ENCODE data around the gene C2CD4D. TPM values are rescaled to one million over a fixed set of nuclear protein-coding genes. Genes with fewer than 3 reads are reported as not detected.
"Not testable (repeated sequence)": the region's sequence is repeated elsewhere in the genome, so short reads cannot be mapped to it uniquely, and the experiment has no call there.

C2CD4D gene
- total RNA-seq, 1 donor from 2014 or later = 0.16 TPM

DNA sequence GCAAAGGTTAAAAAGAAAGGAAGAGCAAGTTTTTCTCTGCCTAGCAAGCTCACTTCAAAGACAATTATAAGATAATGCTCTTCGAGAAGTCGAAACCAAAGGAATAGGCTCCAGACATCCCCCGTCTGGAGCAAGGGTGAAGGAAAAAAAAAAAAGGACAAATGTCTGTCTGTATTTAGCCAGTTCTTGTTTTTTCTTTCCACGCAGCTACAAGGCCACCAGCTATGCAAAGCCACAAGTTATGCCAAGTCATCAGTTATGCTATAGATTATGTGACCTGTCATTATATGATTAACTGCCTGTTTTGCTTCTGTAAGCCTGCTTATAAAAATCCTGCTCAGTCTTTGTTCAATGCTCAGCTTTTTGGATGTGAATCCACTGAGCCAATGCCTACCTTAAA, 16.3 kb upstream of the C2CD4D start:
- no peak overlapping the region for H2AFZ ChIP-seq (ENCODE audit: low read depth, low read length)
- H3K4me1 Mint-ChIP-seq (ENCODE audit: low read depth, unreplicated experiment) = peaks cover 15% of the 10 kb centered on the region
- peaks cover 35% of the 10 kb centered on the region for H3K27me3 Mint-ChIP-seq (ENCODE audit: low read depth, unreplicated experiment)
- H3K4me3 Mint-ChIP-seq (ENCODE audit: unreplicated experiment) = no peak overlapping the region
- no peak overlapping the region for H3K27ac ChIP-seq (ENCODE audit: low read depth, low read length)
- no peaks in the 10 kb centered on the region for H3K36me3 ChIP-seq (ENCODE audit: insufficient read depth, low read length)
- H3K4me3 ChIP-seq (ENCODE audit: insufficient read depth, low read depth, low read length) = no peak overlapping the region
- TF ChIP-seq, protein P1, sequence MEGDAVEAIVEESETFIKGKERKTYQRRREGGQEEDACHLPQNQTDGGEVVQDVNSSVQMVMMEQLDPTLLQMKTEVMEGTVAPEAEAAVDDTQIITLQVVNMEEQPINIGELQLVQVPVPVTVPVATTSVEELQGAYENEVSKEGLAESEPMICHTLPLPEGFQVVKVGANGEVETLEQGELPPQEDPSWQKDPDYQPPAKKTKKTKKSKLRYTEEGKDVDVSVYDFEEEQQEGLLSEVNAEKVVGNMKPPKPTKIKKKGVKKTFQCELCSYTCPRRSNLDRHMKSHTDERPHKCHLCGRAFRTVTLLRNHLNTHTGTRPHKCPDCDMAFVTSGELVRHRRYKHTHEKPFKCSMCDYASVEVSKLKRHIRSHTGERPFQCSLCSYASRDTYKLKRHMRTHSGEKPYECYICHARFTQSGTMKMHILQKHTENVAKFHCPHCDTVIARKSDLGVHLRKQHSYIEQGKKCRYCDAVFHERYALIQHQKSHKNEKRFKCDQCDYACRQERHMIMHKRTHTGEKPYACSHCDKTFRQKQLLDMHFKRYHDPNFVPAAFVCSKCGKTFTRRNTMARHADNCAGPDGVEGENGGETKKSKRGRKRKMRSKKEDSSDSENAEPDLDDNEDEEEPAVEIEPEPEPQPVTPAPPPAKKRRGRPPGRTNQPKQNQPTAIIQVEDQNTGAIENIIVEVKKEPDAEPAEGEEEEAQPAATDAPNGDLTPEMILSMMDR (IDR thresholded peaks at IDR 0.05; ENCODE audit: insufficient read depth, low read depth, low read length) = no peak
- no peak for TF ChIP-seq EZH2 (IDR thresholded peaks at IDR 0.05; ENCODE audit: insufficient read depth, low read length)
- H3K36me3 Mint-ChIP-seq (ENCODE audit: low read depth, unreplicated experiment) = no peaks in the 10 kb centered on the region
- H3K27ac Mint-ChIP-seq (ENCODE audit: unreplicated experiment) = peak overlapping the region; percentile 90
- no peaks in the 10 kb centered on the region for H3K4me1 ChIP-seq (ENCODE audit: insufficient read depth, low read length)
- H3K27me3 ChIP-seq (ENCODE audit: insufficient read depth, low read length) = peaks cover 16% of the 10 kb centered on the region
- no peaks in the 10 kb centered on the region for H3K79me2 ChIP-seq (ENCODE audit: insufficient read depth, low read length)
- H3K9me3 Mint-ChIP-seq (ENCODE audit: unreplicated experiment) = peaks cover 2% of the 10 kb centered on the region
- no peak overlapping the region for H3K4me2 ChIP-seq (ENCODE audit: low read length)
- H3K9me3 ChIP-seq (ENCODE audit: insufficient read depth, low read depth, low read length) = no peaks in the 10 kb centered on the region
- no peak overlapping the region for H3K9ac ChIP-seq (ENCODE audit: low read length)
- FAIRE-seq (no peak), DNase-seq (ENCODE audit: low read depth) (no peak)
- no peaks in the 10 kb centered on the region for H4K20me1 ChIP-seq (ENCODE audit: insufficient read depth, low read length)

DNA sequence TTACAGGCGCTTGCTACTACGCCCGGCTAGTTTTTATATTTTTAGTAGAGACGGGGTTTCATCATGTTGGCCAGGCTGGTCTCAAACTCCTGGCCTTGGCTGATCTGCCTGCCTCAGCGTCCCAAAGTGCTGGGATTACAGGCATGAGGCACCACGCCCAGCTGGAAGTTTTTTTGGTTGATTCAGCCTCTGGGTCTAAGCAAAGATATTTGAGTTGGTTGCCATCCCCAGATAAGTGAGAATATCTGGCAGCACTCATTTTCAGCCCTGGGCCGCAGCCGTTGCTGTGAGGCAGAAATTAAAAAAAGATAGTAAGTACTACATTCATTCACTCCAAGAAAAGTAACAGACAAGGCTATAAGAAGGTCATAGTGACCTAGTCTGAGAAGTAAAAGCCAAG, 15.9 kb upstream of the C2CD4D start:
- not testable (repeated sequence) for H3K9me3 Mint-ChIP-seq (ENCODE audit: unreplicated experiment); H3K36me3 Mint-ChIP-seq (ENCODE audit: low read depth, unreplicated experiment); H3K4me3 ChIP-seq (ENCODE audit: insufficient read depth, low read depth, low read length); H3K4me2 ChIP-seq (ENCODE audit: low read length); H3K27ac ChIP-seq (ENCODE audit: low read depth, low read length); DNase-seq (ENCODE audit: low read depth); H3K36me3 ChIP-seq (ENCODE audit: insufficient read depth, low read length); H3K4me3 Mint-ChIP-seq (ENCODE audit: unreplicated experiment); H2AFZ ChIP-seq (ENCODE audit: low read depth, low read length); H3K9me3 ChIP-seq (ENCODE audit: insufficient read depth, low read depth, low read length); H4K20me1 ChIP-seq (ENCODE audit: insufficient read depth, low read length); H3K9ac ChIP-seq (ENCODE audit: low read length); H3K79me2 ChIP-seq (ENCODE audit: insufficient read depth, low read length); H3K4me1 ChIP-seq (ENCODE audit: insufficient read depth, low read length); FAIRE-seq
- peaks cover 37% of the 10 kb centered on the region for H3K27me3 Mint-ChIP-seq (ENCODE audit: low read depth, unreplicated experiment)
- H3K27me3 ChIP-seq (ENCODE audit: insufficient read depth, low read length) = peaks cover 19% of the 10 kb centered on the region
- H3K27ac Mint-ChIP-seq (ENCODE audit: unreplicated experiment) = peak overlapping the region; percentile 90
- H3K4me1 Mint-ChIP-seq (ENCODE audit: low read depth, unreplicated experiment) = peaks cover 15% of the 10 kb centered on the region

DNA sequence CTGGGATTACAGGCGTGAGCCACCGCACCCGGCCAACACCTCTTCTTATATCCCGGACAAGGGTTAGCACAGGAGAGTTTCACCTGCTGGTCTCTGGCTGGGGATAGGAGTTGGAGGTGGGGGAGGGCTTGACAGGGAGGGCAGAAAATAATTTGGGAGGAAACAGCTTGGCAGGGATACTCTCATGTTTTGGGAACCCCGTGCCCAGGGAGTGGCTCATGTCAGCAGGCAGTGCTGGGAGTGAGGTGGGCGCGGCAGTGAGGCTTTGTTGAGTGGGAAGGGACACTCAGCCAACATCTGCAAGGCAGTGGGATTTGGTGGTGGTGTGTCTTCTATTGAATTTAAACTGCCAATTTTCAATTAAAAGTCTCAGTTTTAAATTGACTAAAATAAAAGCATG, 15.0 kb upstream of the C2CD4D start:
- no peaks in the 10 kb centered on the region for H4K20me1 ChIP-seq (ENCODE audit: insufficient read depth, low read length)
- Mint-ChIP-seq H3K4me3 (ENCODE audit: unreplicated experiment) (no peak overlapping the region), H3K36me3 (ENCODE audit: low read depth, unreplicated experiment) (no peaks in the 10 kb centered on the region), H3K27me3 (ENCODE audit: low read depth, unreplicated experiment) (peaks cover 36% of the 10 kb centered on the region), H3K9me3 (ENCODE audit: unreplicated experiment) (peaks cover 2% of the 10 kb centered on the region), H3K4me1 (ENCODE audit: low read depth, unreplicated experiment) (peaks cover 15% of the 10 kb centered on the region), H3K27ac (ENCODE audit: unreplicated experiment) (no peak overlapping the region)
- no peak overlapping the region for H3K27ac ChIP-seq (ENCODE audit: low read depth, low read length)
- no peaks in the 10 kb centered on the region for H3K9me3 ChIP-seq (ENCODE audit: insufficient read depth, low read depth, low read length)
- H2AFZ ChIP-seq (ENCODE audit: low read depth, low read length) = no peak overlapping the region
- TF ChIP-seq EZH2 (IDR thresholded peaks at IDR 0.05; ENCODE audit: insufficient read depth, low read length) = no peak
- TF ChIP-seq, protein P1 (IDR thresholded peaks at IDR 0.05; ENCODE audit: insufficient read depth, low read depth, low read length) = no peak
- DNase-seq (ENCODE audit: low read depth) = no peak
- FAIRE-seq = no peak
- H3K36me3 ChIP-seq (ENCODE audit: insufficient read depth, low read length) = no peaks in the 10 kb centered on the region
- no peak overlapping the region for H3K9ac ChIP-seq (ENCODE audit: low read length)
- no peak overlapping the region for H3K4me3 ChIP-seq (ENCODE audit: insufficient read depth, low read depth, low read length)
- no peaks in the 10 kb centered on the region for H3K4me1 ChIP-seq (ENCODE audit: insufficient read depth, low read length)
- H3K27me3 ChIP-seq (ENCODE audit: insufficient read depth, low read length) = peaks cover 20% of the 10 kb centered on the region
- H3K79me2 ChIP-seq (ENCODE audit: insufficient read depth, low read length) = no peaks in the 10 kb centered on the region
- H3K4me2 ChIP-seq (ENCODE audit: low read length) = no peak overlapping the region
